GM12892 (cell line): ENCODE results near the gene TRIP4.

Experiments used
- POLR2A ChIP-seq: IDR thresholded peaks from 2 replicates; pipeline ENCODE4 v1.6.1; 2011; ENCODE audit warnings: low read depth, low read length, control low read depth
- POLR2AphosphoS5 ChIP-seq: IDR thresholded peaks from 2 replicates; pipeline ENCODE4 v1.6.1; 2011; ENCODE audit warnings: low read depth, low read length, control low read depth

DNA sequence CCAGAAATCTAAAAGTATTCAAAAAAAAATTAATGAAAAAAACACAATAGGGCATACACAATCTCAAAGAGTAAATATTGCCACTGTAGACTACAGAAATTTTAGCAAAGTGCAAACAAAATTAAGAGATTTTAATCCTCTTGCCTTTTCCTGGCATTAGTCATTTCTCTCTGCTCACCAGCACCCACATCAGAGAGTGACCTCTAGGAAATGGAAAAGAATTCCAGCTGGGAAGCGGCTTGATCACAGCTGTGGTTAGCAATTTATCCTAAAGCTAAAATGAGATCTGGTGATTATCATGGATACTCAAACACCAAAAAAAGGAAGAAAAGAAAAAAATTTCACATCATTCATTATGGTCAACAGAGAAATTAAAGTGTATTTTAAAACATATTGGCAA, 39.2 kb upstream of the TRIP4 start:
- TF ChIP-seq POLR2AphosphoS5 (no peak), POLR2A (no peak)
